Measurements from ENCODE around the gene MYH9. TPM values are rescaled to one million over a fixed set of nuclear protein-coding genes. Genes with fewer than 3 reads are reported as not detected.

The MYH9 gene
- total and polyA plus RNA-seq, 10 donors = 59.8 to 1,376 (median 711) TPM

- Histone ChIP-seq H3K9me3 (no peaks in the 10 kb centered on the region), H3K4me3 (peak overlapping the region in 1 of 8 donors; percentile 40), H3K4me1 (peaks cover 98 to 100% (median 100%) of the 10 kb centered on the region in 6 donors), H3K36me3 (peaks cover 0 to 89% (median 60%) of the 10 kb centered on the region in 6 donors), H3K27ac (peak overlapping the region; percentile 89 to 97 (median 94)), H3K27me3 (replicated peaks in 1 of 7) (no peaks in the 10 kb centered on the region)
- DNase-seq = peak; percentile 88
- WGBS, 5 donors = 40 to 56% (median 45%) methylated on average over 25 of the region's 25 CpGs
- TF ChIP-seq POLR2A (IDR thresholded peaks at IDR 0.05) (no peak), CTCF (IDR thresholded peaks at IDR 0.05 in 8 of 11, conservative IDR thresholded peaks at IDR 0.05 in 3 of 11) (peak in 2 of 11 experiments; percentile 19 to 32), POLR2AphosphoS5 (IDR thresholded peaks at IDR 0.05) (peak; percentile 38 to 84 (median 65))
- intact Hi-C loops (cut with DNase I; ENCODE audit: low total_unique reads) = loop anchor here (10.0 kb wide), 1 partner anchor 51 kb away; the partner anchor contains the start of gene MYH9
Observed at GRCh38 chr22:36334081-36334820, 53.5 kb downstream of the MYH9 start.

- peak overlapping the region in 1 of 8 donors; percentile 59 for H3K4me3 ChIP-seq
- peaks cover 100% of the 10 kb centered on the region in 6 donors for H3K4me1 ChIP-seq
- no peak for TF ChIP-seq CTCF (IDR thresholded peaks at IDR 0.05 in 8 of 11, conservative IDR thresholded peaks at IDR 0.05 in 3 of 11)
- no peak for TF ChIP-seq POLR2A (IDR thresholded peaks at IDR 0.05)
- no peak for TF ChIP-seq POLR2AphosphoS5 (IDR thresholded peaks at IDR 0.05)
- H3K27me3 ChIP-seq (replicated peaks in 1 of 7) = no peaks in the 10 kb centered on the region
- 26 to 47% (median 38%) methylated on average over 5 of the region's 5 CpGs for WGBS, 5 donors
- intact Hi-C loops (cut with DNase I; ENCODE audit: low total_unique reads) = loop anchor here (10.0 kb wide), 1 partner anchor 51 kb away; the partner anchor contains the start of gene MYH9
- peak overlapping the region; percentile 89 to 97 (median 94) for H3K27ac ChIP-seq
- peaks cover 0 to 89% (median 56%) of the 10 kb centered on the region in 6 donors for H3K36me3 ChIP-seq
- DNase-seq = no peak
- H3K9me3 ChIP-seq = no peaks in the 10 kb centered on the region
Observed at GRCh38 chr22:36333644-36334043, 54.1 kb downstream of the MYH9 start.

- H3K4me3 ChIP-seq = peak overlapping the region in 1 of 8 donors; percentile 59
- peak overlapping the region; percentile 89 to 97 (median 94) for H3K27ac ChIP-seq
- no peak for TF ChIP-seq POLR2A (IDR thresholded peaks at IDR 0.05)
- peak in 1 of 3 donors; percentile 59 for TF ChIP-seq POLR2AphosphoS5 (IDR thresholded peaks at IDR 0.05)
- TF ChIP-seq CTCF (IDR thresholded peaks at IDR 0.05 in 8 of 11, conservative IDR thresholded peaks at IDR 0.05 in 3 of 11) = no peak
- peak; percentile 77 for DNase-seq
- intact Hi-C loops (cut with DNase I; ENCODE audit: low total_unique reads) = loop anchor here (10.0 kb wide), 1 partner anchor 52 kb away; the partner anchor contains the start of gene MYH9
- no peaks in the 10 kb centered on the region for H3K27me3 ChIP-seq (replicated peaks in 1 of 7)
- peaks cover 100% of the 10 kb centered on the region in 6 donors for H3K4me1 ChIP-seq
- no peaks in the 10 kb centered on the region for H3K9me3 ChIP-seq
- WGBS, 5 donors = 24 to 38% (median 26%) methylated on average over 13 of the region's 13 CpGs
- H3K36me3 ChIP-seq = peaks cover 0 to 89% (median 53%) of the 10 kb centered on the region in 6 donors
Observed at GRCh38 chr22:36332623-36333332, 55.0 kb downstream of the MYH9 start.

Measured in spleen (tissue), 11 donors.